AG09309 (cell line): ENCODE data around the gene VRK1.

Source experiments
- DNase-seq: peaks from one replicate; pipeline ENCODE4 v3.0.0-alpha.2; 2010; ENCODE audit warnings: low read depth
- H3K4me3 ChIP-seq: 2 replicates; pipeline ENCODE4 v1.5.1; 2011; ENCODE audit warnings: mild to moderate bottlenecking, low read depth, low read length, moderate library complexity; ENCODE audit not compliant: control insufficient read depth
- CTCF ChIP-seq: IDR thresholded peaks from 2 replicates; pipeline ENCODE4 v1.5.1; 2011; ENCODE audit warnings: mild to moderate bottlenecking, low read depth, low read length, inconsistent platforms; ENCODE audit not compliant: insufficient read depth, control insufficient read depth; ENCODE audit errors: missing control alignments

VRK1 gene

GRCh38 chr14:96804895-96805294, 7.7 kb downstream of the VRK1 start:
- no peak for TF ChIP-seq CTCF
- no peak overlapping the region for H3K4me3 ChIP-seq
- no peak for DNase-seq

DNA sequence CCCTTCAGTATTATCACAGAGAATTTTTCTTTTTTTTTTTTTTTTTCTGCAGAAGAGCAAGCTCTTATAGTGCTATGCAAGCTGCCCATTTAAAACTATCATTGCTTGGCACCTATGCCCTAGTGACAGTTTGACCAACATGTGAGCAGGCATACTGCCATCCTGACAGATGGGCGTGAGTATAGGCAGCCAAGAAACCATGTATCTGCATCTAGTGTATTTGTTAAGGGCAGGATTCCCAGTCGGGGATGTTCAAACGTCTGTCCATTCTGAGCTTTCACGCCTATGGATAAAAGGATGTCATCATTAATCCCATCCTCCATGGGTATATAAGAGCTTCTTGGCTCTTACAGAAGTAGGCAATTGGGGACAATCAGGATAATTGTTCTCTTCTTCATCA, 8.8 kb downstream of the VRK1 start:
- H3K4me3 ChIP-seq, result no peak overlapping the region
- DNase-seq, result no peak
- no peak for TF ChIP-seq CTCF

DNA sequence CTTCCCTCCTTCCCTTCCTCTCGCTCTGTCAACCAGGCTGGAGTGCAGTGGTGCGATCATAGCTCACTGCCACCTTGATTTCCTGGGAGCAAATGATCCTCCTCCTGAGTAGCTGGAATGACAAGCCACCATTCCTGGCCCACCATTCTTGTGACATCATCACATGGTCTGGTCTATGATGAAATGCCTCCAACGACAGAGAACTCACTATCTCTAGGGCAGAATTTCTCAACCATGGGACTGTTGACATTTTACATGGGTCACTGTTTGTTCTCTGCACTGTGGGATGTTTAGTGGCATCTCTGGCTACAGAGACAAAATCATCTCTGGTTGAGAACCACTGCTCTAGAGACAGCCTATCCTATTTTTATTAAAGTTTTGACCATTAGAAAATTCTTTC, 9.7 kb downstream of the VRK1 start:
- no peak overlapping the region for H3K4me3 ChIP-seq
- no peak for TF ChIP-seq CTCF
- DNase-seq, result no peak

GRCh38 chr14:96808619-96809406, 11.6 kb downstream of the VRK1 start:
- DNase-seq, result no peak
- H3K4me3 ChIP-seq, result no peak overlapping the region
- no peak for TF ChIP-seq CTCF

DNA sequence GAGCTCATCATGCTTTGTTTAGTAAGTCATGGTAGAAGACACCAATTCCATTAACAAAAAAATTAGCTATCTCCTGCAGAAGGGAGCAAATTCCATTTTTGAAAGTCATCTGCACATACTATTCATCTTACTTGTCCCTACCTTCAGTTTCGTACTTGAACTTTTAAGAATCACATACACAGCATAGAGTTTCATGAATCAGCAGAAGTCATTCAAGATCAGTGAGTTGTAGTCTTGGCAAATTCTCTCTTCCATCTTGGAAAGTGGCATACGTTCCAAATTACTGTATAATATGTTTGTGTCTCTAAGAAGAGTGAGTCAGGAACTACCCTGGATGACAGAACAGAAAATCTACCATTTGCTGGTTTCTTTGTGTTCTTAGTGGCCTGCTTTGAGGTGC, 14.1 kb downstream of the VRK1 start:
- H3K4me3 ChIP-seq, result no peak overlapping the region
- no peak for TF ChIP-seq CTCF
- no peak for DNase-seq

GRCh38 chr14:96811985-96812667, 14.9 kb downstream of the VRK1 start:
- no peak for DNase-seq
- TF ChIP-seq CTCF, result no peak
- H3K4me3 ChIP-seq, result no peak overlapping the region

DNA sequence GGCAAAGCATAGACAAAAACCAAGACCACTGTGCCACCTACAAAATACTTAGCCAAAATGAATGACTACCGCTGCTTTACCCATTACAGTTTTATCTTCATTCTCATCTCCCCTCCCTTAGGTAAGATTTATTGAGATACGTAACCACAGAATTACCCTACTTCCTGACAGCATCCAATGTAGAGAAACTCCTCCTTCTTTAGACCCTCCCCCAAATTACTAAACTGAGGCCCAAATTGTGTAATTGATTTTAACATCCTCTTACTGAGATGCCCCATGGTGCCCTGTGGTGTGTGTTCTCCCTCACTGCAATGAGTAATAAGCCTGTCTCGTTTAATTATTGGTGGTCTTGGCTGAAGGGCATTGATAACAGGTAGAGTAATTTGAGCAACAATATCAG, 19.1 kb downstream of the VRK1 start:
- no peak overlapping the region for H3K4me3 ChIP-seq
- DNase-seq, result no peak
- no peak for TF ChIP-seq CTCF
